HL-60/S4 treated with retinoic acid at 250 ng/mL for 4 days and 3 days (cell line): ENCODE data around the gene DPY30.
"Not testable (repeated sequence)": the region's sequence is repeated elsewhere in the genome, so short reads cannot be mapped to it uniquely, and the experiment has no call there.

Experiments used
- in situ Hi-C: fragments of 300-500 bp; cut with MboI; formaldehyde crosslinking; loops from 2 replicates; pipeline ENCODE4 v1.7.0; 2022; ENCODE audit warnings: low sequenced_read_pairs

DPY30 gene

DNA sequence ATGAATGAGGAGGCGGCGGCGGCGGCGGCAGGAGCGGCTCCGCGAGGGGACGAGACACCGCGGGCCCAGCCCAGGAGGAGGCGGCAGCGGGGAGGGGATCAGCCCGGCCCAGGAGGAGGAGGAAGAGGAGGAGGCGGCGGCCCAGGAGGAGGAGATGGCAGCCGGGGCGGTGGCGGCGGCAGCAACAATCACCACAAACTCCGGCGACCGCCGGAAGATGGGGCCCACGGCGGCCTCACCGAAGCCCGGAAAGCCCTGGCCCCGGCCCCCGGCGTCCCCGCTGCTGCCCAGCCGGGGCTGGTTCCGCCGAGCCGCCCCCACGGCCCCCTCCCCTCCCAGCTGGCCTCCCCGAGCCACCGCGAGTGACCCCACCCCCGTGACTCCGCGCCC lies 29.3 kb downstream of the DPY30 start:
- in situ Hi-C loops, result not testable (repeated sequence)

DNA sequence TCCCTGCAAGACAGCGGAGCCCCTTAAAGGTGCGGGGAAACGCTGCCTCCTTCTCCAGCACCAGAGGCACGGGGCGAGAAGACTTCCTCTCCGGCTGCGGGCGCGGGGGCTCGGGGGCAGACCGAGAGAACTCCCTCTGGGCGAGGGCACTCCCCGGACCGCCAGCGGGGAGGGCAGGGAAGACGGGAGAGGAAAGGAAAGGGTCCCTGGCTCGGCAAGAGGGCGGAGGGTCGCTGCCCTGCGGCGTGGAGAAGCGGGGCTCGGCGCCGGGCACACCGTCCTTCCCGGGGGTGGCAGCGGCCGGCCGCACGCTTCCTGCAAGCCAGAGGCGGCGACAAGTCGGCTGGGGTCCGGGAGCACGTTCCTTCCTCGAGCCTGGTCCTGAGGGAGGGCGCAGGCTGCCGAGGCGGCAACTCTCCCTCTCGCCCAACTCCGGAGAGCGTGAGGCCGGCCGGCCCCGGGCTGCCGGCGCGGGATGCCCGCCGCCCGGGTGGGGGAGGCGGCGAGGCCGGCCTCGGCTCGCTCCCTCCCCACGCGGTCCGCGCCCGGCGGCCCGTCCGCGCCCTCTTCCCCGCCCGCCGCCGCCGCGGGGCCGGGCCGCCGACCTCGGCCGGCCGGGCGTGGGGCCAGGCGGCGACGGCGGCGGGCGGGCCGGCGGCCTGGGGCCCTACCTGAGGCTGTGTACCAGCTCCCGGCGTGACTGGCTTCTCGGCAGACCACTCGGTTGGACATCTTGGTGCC lies 29.9 kb downstream of the DPY30 start:
- in situ Hi-C loops, result no loop called here

DNA sequence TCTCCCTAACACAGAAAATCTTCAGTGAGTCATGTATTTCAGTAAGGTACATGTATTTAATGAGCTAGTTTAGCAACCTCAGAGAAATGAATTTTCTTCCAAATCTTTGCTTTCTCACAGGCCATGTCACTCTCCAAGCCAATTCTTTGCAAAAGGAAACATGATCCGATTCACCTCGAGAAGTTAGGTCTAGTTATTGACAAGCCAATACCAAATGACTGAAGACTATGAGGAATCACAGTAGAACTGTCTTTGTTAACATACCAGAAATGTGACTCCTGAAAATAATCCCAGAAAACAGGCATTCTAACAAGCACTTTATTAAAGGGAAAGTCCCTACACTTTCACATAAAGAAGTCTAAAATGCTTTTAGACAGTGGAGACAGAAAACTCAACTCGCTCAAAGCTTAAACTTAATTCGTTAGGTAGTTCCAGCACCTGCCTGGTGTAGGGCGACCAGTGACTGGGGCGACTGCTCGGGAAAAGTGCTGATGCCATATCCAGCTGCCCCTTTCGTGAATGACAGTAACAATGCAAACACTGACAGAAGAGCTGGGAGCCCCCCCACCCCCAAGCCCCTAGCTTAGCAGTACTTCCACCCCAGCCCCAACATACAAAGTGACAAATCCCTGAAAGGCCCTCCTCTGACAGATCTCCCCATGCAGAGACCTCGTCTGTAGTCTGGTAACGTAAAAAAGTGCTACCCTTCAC lies 30.6 kb downstream of the DPY30 start:
- in situ Hi-C loops, result no loop called here

DNA sequence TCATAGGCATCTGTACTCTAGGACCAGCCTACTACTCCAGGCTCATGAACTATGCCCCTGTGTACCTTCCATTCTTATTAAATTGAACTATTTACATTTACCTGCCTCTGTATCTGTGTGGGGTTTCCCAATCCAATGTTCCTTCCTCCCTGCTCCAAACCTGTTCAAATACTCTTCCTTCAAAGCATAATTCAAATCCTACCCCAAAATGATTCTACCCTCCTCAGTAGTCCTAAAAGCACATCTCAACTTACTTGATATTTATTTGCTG lies 32.5 kb downstream of the DPY30 start:
- in situ Hi-C loops, result no loop called here

DNA sequence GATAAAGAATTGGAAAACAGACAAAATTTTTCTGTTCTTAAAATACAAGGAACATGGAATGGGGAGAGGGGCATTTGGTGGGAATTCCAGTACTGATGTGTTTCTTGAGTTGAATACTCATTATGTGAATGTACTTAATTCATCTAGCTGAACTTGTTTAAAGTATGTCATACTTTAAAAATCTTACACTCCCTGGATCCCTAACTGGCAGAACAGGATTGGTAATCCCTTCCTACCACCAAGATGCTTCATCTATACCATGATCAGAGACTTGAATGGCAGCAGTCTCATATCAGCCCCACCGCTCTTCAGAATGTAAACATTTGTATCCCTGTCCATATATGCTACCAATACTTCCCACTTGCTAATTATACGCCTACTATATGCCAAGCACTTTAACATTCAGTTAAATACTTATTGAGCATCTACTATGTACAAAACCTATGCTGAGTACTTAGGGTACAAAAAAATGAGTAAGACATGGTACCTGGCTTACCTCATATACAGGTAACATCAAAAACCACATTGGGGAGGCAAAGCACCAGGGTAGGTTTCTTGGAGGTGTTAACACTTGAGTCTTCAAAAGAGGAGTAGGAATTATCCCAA lies 34.1 kb downstream of the DPY30 start:
- in situ Hi-C loops, result no loop called here

DNA sequence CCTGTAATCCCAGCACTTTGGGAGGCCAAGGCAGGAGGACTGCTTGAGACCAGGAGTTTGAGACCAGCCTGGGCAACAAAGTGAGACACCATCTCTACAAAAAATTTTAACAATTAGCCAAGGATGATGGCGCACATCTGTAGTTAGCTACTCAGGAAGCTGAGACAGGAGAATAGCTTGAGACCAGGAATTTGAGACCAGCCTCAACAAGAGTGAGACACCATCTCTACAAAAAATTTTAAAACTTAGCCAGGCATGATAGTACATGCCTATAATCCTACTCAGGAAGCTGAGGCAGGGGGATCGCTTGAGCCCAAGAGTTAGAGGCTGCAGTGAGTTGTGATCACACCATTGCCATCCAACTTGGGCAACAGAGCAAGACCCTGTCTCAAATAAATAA lies 35.8 kb downstream of the DPY30 start:
- in situ Hi-C loops, result no loop called here

DNA sequence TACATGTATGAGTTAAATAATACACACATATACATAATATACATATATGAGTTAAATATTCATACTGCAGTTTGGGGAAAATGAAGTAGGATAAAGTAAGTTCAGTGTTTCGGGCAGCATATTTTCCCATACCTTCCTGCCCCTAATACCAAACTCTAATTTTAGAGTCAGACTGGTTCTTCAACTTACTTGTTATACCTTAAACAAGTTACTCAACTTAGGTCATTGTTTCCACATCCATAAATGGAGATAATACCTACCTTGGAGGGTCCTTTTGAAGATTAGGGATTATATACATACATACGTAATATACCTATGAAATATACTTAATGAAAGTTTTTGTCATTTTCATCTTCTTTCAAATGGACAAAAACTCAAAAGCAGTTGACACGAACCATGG lies 37.2 kb downstream of the DPY30 start:
- in situ Hi-C loops, result no loop called here

DNA sequence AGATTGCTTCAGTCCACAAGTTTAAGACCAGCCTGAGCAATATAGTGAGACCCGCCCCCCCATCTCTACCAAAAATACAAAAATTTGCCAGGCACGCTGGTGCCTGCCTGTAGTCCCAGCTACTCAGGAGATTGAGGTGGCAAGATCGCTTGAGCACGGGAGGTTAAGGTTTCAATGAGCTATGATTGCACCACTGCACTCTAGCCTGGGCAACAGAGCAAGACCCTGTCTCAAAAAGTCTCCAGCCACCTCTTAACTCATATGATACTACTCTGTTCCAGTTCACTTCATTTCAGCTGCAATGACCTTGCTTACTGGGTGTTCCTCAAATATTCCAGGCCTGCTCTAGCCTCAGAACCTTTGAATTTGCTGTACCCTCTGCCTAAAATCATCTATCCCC lies 40.2 kb downstream of the DPY30 start:
- in situ Hi-C loops, result no loop called here

DNA sequence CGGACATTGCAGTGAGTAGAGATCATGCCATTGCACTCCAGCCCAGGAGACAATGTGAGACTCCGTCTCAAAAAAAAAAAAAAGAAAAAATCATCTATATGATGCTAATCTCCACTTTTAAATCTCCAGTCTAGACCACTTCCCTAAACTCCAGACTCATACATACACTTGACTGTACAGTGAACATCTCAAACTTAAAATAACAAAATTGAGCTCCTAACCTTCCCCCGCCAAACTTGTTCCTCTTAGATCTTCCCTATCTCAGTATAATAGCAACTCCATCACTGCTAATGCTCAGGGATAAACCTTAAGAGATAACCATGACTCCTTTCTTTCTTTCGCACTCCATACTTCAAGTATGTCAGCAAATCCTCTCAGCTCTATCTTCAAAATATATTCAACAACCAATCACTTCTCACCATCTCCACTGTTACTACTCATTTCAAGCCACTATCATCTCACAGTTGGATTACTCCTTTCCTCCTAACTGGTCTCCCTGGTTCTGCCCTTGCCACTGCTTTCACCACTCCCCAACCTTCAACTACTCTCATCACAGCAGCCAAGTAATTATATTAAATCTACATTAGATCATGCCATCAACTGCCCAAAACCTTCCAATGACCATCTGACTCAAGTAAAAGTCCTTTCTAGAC lies 40.7 kb downstream of the DPY30 start:
- in situ Hi-C loops, result no loop called here

DNA sequence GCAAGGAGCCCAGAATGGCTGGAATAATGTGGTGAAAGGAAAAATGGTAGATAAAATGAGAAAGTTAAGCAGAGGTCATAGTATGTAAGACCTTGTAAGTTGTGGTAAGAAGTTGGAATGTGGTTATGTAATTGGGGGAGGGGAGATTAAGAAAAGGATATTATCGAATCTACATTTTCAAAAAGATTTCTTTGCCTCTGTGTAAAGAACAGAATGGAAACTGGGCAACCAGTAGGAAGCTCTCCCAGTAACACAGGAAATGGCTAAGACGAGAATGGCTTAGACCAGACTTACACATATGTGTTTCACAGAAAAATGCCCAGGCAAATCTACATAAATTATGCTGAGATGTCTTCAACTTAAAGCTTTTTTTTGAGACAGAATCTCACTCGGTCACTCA lies 42.0 kb downstream of the DPY30 start:
- in situ Hi-C loops, result no loop called here

DNA sequence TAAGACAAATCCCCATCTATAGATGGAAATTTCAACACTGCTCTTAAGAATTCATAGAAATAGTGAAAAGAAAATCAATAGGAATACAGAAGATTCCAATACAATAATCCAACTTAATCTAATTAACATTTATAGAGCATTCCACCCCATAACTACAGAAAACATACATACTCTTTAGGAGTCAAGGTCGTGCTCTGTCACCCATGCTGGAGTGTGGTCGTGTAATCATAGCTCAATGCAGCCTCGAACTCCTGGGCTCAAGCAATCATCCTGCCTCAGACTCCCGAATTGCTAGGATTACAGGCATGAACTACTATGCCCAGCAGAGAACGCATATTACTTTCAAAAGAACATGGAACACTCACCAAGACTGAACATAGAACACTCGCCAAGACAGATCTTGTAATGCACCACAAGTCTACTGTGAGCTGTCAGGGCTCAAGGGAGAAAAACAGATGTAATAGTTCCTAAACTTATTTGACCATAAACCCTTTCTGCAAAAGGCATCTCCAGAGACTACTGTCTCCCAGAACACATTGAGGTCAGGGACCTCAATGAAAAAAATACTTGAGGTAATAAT lies 42.9 kb downstream of the DPY30 start:
- in situ Hi-C loops, result no loop called here

DNA sequence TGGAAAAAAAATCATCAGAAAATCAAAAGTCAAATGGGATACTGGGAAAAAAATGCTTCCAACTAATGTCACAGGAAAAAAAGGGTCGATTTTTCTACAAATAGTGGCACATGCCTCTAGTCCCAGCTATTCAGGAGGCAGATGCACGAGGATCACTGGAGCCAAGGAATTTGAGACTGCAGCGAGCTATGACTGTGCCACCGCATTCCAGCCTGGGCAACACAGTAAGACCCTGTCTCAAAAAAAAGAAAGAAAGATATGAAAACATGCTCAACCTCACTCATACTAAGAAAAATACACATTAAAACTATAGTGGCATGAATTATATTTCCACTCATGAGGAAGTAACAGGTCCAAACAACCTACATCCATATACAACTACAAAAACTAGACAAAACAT lies 46.7 kb downstream of the DPY30 start:
- in situ Hi-C loops, result no loop called here

DNA sequence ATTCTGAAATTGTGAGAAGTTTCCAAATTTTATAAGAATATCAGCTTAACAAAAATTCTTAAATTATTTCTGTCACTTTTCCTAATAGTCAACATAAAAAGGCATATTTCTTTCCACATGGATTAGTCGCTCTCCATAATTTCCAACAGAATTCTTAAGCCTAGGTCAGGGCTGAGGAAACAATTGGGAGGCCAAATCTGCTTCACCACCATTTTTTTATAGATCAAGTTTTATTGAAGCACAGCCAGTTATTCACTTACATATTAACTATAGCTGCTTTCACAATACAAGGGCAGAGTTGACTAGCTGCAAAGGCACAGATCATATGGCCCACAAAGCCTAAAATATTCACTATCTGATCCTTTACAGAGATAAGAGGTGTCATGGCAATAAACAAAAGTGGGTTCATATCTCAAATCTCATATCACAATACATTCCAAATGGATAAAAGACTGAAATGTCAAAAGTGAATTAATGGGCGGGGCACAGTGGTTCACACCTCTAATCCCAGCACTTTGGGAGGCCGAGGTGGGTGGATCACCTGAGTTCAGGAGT lies 47.5 kb downstream of the DPY30 start:
- in situ Hi-C loops, result no loop called here

DNA sequence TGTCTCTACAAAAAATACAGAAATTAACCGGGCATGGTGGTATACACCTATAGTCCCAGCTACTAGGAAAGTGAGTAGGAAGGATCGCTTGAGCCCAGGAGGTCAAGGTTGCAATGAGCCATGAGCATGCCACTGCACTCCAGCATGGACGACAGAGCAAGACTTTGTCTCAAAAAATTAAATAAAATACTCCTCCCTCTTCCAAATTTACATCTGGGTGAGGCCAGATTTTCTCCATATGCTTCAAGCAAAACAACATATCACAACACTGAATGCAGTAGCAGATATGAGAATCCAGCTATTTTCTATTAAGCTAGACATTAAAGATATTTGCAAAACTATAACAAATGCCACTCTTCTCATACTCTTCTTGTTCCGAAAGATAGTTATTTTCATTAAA lies 49.7 kb downstream of the DPY30 start:
- in situ Hi-C loops, result no loop called here

DNA sequence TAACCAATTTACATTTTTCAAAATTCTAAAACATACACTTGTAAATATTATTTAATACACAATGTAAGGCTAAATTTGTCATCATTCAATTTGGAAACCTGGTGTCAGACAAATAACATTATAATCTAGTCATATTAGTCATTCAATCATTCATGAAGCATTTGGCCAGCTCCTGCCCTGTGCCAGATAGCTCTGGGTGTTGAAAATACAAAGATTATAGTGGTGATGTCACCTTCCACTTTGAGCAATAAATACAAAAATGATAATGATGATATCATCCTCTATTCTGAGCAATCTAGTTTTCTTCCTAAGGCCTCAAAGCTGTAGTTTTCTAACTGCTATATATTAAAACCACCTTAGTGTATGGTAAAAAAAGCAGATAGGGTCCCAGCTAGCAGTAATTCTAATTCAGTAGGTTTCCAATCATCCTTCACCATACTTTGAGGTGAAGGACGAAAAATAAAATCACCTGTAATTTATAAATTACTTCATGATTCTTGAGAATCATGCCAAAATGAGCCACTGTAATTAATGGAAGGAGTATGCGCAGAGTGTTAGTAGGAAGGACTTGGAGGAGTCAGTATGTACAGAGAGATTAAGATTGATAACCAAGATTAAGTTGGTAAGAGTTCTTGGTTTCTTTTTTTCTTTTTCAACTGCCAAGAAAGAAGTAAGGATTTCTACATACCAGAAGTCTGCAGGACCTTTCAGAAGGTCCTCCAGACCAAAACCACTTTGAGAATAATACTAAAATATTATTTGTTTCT lies 52.0 kb downstream of the DPY30 start:
- in situ Hi-C loops, result no loop called here

DNA sequence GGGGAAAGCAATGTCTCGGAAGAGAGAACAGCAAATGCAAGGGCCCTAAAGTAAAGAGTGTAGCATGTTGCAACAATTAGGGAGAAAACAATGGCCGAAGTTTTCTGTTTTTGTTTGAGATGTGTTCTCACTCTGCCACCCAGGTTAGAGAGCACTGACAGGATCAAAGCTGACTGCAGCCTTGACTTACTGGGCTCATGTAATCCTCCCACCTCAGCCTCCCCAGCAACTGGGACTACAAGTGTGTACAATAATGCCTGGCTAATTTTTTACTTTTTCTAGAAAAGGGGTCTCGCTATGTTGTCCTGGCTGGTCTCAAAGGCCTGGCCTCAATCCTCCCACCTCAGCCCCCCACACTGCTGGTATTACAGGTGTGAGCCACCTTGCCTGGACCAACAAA lies 52.7 kb downstream of the DPY30 start:
- in situ Hi-C loops, result no loop called here

DNA sequence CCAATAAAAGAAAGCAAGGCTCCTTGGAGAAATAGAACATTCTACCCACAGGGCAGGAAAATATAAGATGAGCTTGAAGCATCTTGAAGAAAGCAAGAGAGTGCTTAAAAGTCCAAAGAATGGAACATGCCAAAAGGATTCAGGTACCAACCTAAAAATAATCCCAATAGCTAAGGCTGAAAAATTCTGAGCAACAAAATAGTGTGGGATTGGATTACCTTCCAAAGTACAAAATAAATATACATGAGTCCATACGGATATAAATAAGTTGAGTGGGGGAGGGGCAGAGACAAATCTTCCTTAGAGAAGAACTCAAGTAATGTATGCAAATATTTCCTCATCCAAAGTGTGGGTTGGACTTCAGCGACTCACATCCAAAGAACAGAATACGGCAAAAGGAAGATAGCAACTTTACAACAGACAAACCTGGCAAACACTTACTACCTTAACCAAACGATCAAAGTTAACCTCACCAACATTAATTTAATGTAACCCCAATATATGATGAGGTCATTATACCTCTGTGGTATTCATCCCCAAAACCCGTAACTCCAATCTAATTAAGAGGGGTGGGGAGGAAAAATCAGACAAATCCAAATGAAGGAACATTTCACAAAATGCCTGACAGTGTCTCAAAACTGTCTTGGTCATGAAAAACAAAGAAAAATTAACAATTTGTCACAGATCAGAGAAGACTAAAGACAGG lies 55.7 kb downstream of the DPY30 start:
- in situ Hi-C loops, result no loop called here

DNA sequence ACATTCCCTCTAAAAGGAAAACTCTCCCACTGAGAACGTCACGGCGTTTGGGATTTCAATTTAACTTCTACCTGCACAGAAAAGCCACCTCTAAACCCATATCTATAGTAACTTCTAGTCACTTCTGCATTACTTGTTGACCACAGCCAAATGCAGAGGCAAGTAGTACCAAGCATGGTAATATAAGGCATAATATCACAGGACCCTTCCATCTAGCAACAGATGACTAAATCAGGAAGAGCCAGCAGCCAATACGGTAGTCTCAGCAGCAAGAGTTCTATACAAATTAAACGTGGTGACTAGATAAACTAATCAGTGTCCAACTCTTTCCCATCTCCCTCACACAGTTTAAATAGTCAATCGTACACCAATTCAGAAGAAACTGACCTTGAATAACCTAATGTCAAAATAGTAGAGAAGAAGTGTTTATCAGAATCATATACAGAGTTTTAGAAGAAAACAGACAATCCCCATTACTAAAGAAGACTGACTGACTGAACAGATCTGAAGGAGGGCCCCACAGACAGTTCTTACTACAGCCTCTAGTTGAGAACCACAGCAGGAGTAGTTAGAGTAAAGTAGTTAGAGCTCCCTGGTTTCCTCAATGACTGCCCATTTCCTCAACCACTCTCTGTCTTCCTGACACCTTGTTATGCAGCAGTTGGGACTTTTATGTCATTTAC lies 58.8 kb downstream of the DPY30 start:
- in situ Hi-C loops, result no loop called here

DNA sequence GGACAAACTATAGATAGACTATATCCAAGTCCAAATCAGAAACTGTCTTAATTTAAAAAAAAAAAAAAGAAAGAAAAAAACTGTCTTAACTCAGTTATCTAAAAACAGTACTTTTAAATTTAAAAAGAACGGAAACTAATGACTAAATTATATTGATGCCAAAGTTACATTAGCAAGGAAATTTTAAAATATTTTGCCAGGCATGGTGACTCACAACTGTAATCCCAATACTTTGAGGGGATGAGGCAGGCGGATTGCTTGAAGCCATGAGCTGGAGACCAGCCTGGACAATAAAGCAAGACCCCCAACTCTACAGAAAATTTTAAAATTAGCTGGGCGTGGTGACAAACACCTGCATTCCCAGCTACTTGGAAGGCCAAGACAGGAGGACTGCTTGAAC lies 59.6 kb downstream of the DPY30 start:
- in situ Hi-C loops, result no loop called here

DNA sequence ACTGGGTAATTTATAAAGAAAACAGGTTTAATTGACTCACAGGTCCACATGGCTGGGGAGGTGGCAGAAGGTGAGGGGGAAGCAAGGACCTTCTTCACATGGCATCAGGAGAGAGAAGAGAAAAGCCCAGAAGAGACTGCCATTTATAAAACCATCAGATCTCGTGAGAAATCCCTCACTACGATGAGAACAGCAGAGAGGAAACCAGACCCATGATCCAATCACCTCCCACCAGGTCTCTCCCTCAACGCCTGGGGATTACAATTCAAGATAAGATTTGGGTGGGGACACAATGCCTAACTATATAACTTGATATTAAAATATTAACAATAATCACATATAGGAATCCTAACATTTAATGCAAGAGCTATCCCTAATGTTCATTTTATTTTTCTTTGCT lies 60.6 kb downstream of the DPY30 start:
- in situ Hi-C loops, result no loop called here
